HG02981 (cell line): ENCODE results near the gene DMKN.
"Not testable (repeated sequence)": the region's sequence is repeated elsewhere in the genome, so short reads cannot be mapped to it uniquely, and the experiment has no call there.

Source experiments
- ATAC-seq: cut with Tn5 transposase; IDR thresholded peaks from one replicate; pipeline ENCODE4 v1.9.1; 2021; ENCODE audit warnings: mild to moderate bottlenecking, moderate library complexity; ENCODE audit not compliant: unreplicated experiment

Gene DMKN

GRCh38 chr19:35468637-35469036, 44.8 kb downstream of the DMKN start:
- peak; percentile 65 for ATAC-seq

- no peak for ATAC-seq
These were observed 47.2 kb downstream of the DMKN start for GRCh38 chr19:35466259-35466658.

- ATAC-seq: not testable (repeated sequence)
These were observed 50.5 kb downstream of the DMKN start for GRCh38 chr19:35462956-35463355.

GRCh38 chr19:35462476-35462953, 50.9 kb downstream of the DMKN start:
- peak; percentile 53 for ATAC-seq

GRCh38 chr19:35461788-35462187, 51.7 kb downstream of the DMKN start:
- ATAC-seq: not testable (repeated sequence)

- ATAC-seq: no peak
These were observed 52.4 kb downstream of the DMKN start for GRCh38 chr19:35461060-35461459.

GRCh38 chr19:35460608-35461007, 52.8 kb downstream of the DMKN start:
- ATAC-seq: no peak

- no peak for ATAC-seq
These were observed 53.9 kb downstream of the DMKN start for GRCh38 chr19:35459414-35460082.

GRCh38 chr19:35458731-35459391, 54.6 kb downstream of the DMKN start:
- ATAC-seq: peak; percentile 33

- no peak for ATAC-seq
These were observed 55.3 kb downstream of the DMKN start for GRCh38 chr19:35458192-35458591.

GRCh38 chr19:35457173-35457572, 56.3 kb downstream of the DMKN start:
- ATAC-seq: no peak

GRCh38 chr19:35455616-35456201, 57.7 kb downstream of the DMKN start:
- ATAC-seq: no peak

- no peak for ATAC-seq
These were observed 58.8 kb downstream of the DMKN start for GRCh38 chr19:35454663-35455062.

GRCh38 chr19:35451338-35452096, 61.9 kb downstream of the DMKN start:
- no peak for ATAC-seq

GRCh38 chr19:35449359-35450043, 63.9 kb downstream of the DMKN start:
- ATAC-seq: no peak

GRCh38 chr19:35447606-35448469, 65.6 kb downstream of the DMKN start, which contains the start of gene FFAR2:
Gene FFAR2 (plus strand): TSS chr19:35448257. CDS start chr19:35449715, 1,458 bp downstream.
- no peak for ATAC-seq
